ENCODE results near the gene LEPR. TPM values are rescaled to one million over a fixed set of nuclear protein-coding genes. Genes with fewer than 3 reads are reported as not detected.
"Not testable (repeated sequence)": the region's sequence is repeated elsewhere in the genome, so short reads cannot be mapped to it uniquely, and the experiment has no call there.

LEPR gene
- total RNA-seq, 2 donors from 2014 or later, result 4.2 to 5.6 TPM

DNA sequence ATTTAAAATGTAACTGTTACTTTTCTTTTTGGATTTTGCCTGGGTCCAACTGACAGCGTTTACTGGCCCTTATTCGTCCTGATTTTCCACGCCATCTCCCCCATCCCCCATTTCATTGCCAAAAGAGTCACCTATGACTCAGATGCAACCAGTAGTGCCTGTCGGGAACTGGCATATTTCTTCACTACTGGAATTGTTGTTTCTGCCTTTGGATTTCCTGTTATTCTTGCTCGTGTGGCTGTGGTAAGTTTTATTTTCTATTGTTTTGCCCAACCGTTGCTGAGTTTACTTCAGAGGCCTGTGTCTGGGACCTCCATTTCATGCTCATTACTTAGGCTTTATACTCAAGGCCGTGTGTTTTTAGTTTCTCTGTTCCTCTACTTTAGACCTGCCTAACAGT, 9.3 kb downstream of the LEPR start:
- intact Hi-C loops (cut with DNase I, micrococcal nuclease), result no loop called here
- ATAC-seq (no peak), DNase-seq (no peak)

DNA sequence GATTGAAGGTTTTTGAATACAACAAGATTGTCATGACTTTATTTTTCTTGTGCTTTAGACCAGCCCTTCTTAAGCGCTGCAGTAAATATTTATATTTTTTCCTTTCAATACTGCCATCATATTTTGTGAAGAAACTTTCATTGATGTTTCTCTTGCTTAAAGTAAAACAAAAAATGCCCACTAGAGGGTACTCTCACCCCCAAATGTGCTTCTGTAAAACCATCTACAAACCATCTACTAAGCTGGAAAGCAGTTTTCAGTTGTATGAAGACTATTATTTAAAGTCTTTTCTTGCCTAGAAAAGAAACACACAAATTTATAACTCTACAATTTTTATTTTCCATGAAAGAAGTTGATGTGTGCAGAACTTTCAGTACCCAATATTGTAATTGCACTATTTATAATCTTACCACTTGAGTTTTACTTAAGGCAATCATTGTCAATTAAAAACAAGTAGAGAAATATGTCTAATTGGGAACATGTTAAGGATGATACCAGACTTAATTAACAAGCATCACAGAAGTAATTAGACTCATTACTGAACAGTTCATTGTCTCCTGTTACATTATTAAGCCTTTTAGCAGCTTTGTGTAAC, 10.7 kb downstream of the LEPR start:
- no peak for DNase-seq
- no peak for ATAC-seq
- intact Hi-C loops (cut with DNase I, micrococcal nuclease), result no loop called here

DNA sequence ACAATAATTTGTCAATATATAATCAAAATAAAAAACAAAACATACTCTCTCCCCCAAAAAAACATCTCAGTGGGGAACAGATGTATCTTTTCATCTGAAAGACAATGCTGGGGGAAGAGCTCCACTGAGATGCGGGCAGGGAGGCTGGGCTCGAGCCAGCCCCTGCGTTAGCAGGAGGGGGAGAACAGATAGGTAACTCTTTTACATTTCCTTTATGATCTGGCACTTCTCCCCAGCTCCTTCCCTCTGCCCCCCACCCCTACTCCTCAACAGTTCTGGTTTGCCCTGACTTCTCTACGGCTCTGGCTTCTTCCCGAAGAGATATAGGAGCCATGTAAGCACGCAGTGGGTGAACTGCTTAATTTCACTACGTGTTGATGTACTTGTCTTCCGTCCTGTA, 12.4 kb downstream of the LEPR start:
- ATAC-seq, result no peak
- DNase-seq, result no peak
- intact Hi-C loops (cut with DNase I, micrococcal nuclease), result no loop called here

DNA sequence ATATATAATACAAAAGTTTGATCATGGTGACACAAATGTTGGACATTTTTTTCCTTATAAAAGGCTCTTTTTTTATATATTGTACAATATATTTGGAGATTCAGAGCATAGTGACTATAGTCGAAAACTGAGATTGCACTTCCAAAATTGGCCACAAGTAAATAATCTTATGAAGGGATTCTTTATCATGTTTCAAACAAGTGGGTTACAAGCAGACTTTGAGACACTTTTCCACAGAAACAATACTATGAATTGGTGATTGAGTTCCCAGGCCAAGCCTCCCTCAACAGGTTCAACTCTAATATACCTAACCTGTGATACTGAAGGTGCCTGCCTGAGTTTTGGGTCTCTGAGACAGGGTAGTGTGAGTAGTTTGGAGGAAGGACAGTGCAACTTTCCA, 13.8 kb downstream of the LEPR start:
- no peak for ATAC-seq
- intact Hi-C loops (cut with DNase I, micrococcal nuclease), result no loop called here
- DNase-seq, result no peak

DNA sequence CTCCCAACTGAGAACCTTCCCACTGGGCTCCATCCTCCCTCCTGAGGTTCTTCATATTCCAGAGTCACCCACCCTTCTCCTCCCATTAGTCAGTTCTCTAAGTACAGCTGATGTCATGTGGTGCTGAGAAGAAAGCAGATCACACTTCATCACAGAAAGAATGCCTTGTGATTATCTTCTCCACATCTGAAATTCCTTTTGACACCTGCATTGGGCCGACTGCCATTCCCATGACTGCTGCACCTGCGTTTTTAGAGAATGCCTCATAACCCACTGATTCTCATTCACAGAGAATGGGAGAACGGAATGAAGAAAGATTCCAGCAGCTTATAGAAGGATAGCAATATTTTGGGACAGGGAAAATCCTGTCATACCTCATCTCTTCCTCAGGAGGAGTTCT, 14.3 kb downstream of the LEPR start:
- intact Hi-C loops (cut with DNase I, micrococcal nuclease), result no loop called here
- DNase-seq (no peak), ATAC-seq (no peak)

DNA sequence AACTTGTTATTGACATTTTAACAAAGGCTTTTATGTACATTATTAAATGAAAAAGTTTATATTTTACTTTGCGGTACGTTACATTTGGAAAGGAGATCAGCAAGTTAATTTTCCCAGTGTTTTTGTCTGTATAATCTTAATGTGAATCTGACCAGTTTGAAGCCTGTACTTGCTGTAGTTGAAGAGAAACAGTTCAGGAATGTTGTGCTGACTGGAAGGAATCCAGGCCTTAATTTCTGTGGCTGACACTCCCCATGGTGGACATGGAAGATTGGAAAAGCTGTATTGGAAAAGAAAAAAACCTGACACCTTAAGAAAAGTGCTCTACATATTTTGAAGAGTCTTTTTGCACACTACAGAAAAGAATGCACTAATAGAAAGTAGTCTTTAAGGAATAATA, 15.5 kb downstream of the LEPR start:
- intact Hi-C loops (cut with DNase I, micrococcal nuclease), result no loop called here
- ATAC-seq, result no peak
- no peak for DNase-seq

DNA sequence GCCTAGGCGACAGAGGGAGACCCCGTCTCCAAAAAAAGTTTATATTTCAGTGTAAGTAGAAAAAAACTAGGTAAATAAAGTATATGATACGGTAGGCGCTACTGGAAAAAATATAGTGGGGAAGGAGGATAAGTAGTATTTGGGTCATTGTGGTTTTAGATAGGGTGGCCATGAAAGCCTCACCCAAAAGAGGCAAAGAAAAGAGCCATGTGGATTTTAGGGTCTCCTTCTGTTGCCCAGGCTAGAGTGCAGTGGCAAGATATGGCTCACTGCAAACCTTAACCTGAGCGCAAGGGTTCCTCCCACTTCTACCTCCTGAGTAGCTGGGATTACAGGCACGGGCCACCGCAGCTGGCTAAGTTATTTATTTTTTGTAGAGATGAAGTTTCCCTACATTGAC, 17.1 kb downstream of the LEPR start:
- DNase-seq (no peak), ATAC-seq (no peak)
- intact Hi-C loops (cut with DNase I, micrococcal nuclease), result no loop called here

DNA sequence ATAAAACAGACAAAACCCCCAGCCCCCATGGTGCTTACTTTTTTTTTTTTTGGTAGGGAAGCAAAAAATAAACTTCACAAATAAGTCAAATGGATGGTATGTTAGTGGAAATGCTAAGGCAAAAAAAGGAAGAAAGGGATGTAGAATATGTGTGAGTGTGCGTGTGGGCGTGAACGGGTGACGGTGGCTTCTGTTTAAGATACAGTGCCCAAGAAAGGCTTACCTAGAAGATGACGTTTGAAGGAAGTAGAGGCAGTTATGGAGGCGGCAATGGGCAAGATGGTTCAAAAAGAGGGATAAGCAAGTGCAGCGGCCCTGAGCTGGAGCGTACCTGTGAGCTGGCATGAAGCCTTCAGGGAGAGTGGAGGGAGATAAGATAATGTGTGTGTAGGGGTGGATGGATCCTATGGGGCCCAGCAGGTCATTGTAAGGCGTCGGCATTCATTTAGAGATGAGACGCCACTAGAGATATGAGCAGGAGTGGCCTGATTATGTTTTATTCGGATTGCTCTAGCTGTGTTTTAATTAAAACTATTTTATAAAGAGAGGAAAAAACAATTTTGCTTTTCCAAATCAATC, 19.9 kb downstream of the LEPR start:
- no peak for DNase-seq
- intact Hi-C loops (cut with DNase I, micrococcal nuclease), result no loop called here
- no peak for ATAC-seq

DNA sequence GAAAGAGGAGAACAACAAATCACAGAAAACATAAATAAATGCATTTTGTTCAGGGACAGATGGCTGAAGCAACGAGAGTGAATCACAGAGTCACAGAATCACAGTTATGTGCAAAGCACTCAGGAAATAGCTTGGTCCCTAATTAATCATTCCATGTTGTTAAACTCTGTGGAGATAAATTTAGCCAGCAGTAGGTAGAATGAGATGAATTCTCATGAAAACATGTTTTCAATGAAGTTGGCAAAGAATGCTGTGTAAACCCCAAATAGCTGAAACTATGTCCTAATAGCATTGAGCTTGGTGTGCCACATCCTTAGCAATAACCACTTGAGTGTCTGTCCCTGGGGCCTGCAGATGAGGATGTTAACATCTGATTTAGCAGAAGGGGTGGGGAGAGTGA, 20.4 kb downstream of the LEPR start:
- DNase-seq (no peak), ATAC-seq (no peak)
- intact Hi-C loops (cut with DNase I, micrococcal nuclease), result no loop called here

DNA sequence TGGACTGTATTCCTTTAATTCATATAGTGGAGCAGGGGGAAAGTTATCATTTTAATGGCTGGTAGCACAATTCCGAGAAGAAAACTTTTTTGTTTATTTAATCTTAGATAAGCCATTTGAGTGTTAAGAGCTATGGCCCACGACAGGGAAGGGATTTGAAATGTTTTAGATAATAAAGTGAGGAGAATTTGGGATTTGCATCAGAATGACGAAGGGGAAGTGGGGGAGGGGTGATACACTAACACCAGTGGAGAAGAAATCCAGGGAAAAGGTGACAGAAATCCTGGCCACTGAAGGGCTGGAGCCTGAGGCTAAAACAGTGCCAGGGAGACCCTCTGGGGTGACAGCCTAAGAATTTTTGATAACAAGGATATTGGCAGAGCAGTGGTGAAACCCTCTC, 21.0 kb downstream of the LEPR start:
- ATAC-seq, result no peak
- DNase-seq, result no peak
- intact Hi-C loops (cut with DNase I, micrococcal nuclease), result no loop called here

DNA sequence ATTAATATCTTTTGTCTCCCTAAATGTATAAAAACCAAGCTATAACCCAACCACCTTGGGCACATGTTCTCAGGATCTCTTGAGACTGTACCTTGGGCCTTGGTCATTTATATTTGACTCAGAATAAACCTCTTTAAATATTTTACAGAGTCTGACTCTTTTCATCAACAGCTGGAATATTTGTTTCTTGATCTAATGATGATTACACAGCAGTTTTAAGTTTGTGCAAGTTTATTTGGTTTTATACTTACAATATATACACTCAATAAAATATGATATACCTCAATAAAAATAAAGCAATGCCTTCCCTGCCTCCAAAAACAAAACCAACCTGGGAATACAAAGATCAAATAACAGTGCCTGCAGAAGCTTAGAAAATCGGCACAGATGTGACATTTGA, 22.0 kb downstream of the LEPR start:
- no peak for DNase-seq
- ATAC-seq, result no peak
- intact Hi-C loops (cut with DNase I, micrococcal nuclease), result no loop called here

DNA sequence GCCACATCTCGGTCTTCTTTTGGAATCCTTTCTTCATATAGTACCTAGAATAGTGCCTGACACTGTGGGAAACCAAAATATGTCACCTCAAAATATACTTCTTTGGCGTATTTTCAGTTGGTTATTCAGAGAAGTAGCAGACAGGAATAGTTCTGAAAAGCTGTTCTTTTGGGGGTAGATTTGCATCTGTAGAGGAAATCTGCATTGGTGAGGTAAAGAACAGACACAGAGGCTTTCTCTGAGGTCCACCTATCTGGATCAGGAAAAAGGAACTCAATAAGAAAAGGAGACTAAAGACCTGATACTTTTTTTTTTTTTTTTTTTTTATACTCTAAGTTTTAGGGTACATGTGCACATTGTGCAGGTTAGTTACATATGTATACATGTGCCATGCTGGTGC, 23.2 kb downstream of the LEPR start:
- intact Hi-C loops (cut with DNase I, micrococcal nuclease), result no loop called here
- ATAC-seq, result no peak
- DNase-seq, result no peak

DNA sequence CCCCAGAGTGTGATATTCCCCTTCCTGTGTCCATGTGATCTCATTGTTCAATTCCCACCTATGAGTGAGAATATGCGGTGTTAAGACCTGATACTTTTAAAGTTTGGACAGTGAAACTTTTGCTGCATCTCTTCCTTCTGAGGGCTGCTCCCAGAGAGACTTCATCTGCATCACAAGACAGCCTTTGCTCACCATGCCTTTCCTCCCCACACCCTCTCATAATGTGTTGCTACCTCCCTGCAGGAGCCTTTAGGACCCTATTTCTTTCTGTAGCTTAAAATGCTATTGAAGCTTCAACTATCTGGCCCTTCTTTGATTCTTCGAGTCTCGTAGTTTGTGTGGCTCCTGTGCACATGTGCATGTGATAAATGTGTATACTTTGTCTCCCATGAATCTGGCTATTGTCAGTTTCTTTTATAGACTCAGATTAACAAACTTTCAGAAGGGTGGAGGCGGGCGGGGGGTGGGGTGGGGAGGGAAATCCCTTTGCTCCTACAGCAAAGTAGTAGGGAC, 23.7 kb downstream of the LEPR start:
- ATAC-seq (no peak), DNase-seq (no peak)
- intact Hi-C loops (cut with DNase I, micrococcal nuclease), result no loop called here

DNA sequence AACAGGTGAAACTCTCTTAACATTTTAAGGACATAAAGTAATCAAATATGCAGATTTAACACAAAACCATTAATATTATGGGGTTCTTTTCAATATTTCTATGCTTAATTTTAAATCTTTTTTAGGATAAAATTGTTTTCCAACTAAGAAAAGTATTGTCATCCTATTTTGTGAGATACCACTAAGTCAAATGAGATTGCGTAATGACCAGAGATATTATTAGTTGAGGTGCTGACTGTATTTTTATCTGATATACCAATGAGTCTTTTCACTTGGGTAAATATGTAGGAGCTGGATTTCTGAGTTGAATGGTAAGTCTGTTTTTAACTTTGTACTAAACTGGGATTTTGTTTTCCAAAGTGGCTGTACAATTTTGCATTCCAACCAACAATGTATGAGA, 25.4 kb downstream of the LEPR start:
- no peak for DNase-seq

DNA sequence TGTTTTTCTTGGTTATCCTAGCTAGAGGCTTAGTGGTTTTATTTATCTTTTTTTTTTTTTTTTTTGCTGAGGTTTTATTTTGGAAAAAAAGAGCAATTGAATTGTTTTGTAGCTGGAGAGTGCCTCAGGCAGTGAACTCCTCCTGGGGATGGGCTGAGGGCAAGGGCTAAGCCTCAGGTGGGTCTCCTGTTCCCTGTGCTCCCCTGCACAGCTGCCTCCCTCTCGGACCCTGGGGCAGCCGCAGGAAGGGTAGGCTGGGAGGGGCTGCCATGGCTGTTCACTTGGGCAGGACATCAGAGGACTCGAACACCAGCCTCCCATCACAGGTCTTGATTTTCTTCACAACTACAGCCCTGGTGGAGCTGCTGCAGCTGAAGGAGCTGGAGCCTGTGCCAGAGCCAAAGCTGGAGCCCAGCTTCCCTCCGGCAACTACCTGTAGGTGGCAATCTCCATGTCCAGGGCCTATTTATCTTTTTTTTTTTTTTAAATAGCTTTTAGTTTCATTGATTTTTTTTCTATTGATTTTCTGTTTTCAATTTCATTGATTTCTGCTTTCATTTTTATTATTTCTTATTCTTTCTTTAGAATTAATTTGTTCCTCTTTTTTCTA, 28.9 kb downstream of the LEPR start:
- intact Hi-C loops (cut with DNase I, micrococcal nuclease), result no loop called here
- ATAC-seq (no peak), DNase-seq (no peak)

More for the DNA sequence above, 25.4 kb downstream of the LEPR start:
- intact Hi-C loops (cut with DNase I, micrococcal nuclease), result no loop called here
- no peak for ATAC-seq

DNA sequence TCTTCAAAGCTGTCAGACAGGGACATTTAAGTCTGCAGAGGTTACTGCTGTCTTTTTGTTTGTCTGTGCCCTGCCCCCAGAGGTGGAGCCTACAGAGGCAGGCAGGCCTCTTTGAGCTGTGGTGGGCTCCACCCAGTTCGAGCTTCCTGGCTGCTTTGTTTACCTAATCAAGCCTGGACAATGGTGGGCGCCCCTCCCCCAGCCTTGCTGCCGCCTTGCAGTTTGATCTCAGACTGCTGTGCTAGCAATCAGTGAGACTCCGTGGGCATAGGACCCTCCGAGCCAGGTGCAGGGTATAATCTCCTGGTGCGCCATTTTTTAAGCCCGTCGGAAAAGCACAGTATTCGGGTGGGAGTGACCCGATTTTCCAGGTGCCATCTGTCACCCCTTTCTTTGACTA, 35.2 kb downstream of the LEPR start:
- not testable (repeated sequence) for ATAC-seq, DNase-seq

DNA sequence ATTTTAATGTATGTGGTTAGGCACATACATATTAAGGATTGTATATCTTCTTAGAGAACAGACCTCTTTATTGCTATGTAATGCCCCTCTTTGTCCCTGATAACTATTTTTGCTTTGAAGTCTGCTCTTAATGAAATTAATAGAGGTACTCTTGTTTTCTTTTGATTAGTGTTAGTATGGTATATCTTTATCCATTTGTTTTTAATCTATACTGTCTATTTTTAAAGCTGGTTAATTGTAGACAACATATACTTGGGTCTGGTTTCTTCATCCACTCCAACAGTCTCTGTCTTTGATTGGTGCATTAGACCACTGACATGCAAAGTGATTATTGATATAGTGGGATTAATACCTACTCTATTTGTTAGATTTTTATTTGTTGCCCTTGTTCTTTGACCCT, 36.0 kb downstream of the LEPR start:
- no peak for ATAC-seq
- intact Hi-C loops (cut with DNase I, micrococcal nuclease), result no loop called here

More for the DNA sequence above, 35.2 kb downstream of the LEPR start:
- intact Hi-C loops (cut with DNase I, micrococcal nuclease), result not testable (repeated sequence)

DNA sequence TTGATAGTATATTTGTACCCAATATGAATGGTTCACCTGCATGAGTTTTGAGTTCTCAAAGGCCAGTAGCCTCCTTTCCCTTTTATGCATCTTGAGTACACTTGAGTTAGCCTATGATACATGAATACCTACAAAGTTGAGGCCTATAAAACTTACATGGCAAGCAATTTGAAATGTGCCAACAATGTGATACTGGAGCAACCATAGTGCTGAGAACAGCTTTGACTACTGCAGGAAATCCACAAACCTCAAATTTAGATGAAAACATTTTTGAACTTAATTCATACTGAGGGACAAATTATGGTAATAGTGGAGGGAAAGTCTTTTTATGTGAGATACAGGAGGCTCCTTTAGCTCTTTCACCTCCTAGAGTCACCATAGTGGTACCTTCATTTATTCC, 37.4 kb downstream of the LEPR start:
- DNase-seq (no peak), ATAC-seq (no peak)
- intact Hi-C loops (cut with DNase I, micrococcal nuclease), result no loop called here

More for the DNA sequence above, 36.0 kb downstream of the LEPR start:
- no peak for DNase-seq

DNA sequence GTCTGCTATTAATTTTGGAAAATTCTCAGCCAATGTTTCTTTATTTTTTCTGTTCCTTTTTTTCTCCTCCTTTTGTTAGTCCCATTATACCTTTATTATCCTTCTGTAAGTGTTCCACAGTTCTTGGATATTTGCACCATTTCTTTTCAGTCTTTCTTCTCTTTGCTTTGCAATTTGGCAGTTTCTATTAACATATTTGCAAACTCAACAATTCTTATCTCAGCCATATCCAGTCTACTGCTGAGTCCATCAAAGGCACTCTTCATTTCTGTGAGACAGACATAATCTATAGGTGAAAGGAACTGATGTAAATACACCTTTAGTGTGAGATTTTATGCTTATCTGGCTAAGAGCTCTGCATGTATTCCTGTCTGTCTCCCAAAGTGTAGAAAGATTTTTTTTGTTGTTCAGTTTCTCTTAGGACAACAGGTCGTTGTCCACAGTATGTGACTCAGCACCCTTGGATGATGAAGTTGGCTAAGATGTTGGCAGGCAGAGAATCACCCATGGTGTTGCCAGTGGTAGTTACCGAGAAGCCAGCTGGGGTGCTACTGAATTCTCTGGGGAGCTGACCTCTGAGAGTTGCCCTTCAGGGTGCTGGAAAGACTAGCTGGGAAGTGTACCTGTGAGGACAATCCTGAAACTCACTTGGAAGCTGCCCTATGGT, 38.4 kb downstream of the LEPR start:
- intact Hi-C loops (cut with DNase I, micrococcal nuclease), result no loop called here
- no peak for ATAC-seq
- no peak for DNase-seq

DNA sequence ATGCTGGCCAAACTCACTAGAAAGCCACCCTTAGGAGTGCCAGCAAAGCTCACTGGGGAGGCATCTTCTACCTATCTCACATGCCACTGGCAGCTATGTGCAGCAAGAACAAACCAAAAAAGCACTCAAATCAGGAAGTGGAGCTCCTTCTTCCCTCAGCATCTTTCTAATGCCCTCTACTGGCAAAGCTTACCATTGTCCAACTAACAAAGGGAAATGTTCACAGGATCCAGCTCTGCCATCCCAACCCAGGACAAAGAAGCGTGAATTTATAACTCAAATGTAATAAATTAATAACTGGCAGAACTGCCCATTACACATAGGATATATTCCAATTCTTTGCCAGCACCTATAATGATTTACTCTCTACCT, 38.9 kb downstream of the LEPR start:
- DNase-seq (no peak), ATAC-seq (peak; percentile 37)
- intact Hi-C loops (cut with DNase I, micrococcal nuclease), result no loop called here
